ENCODE measurements around the gene SPATA20. TPM values are rescaled to one million over a fixed set of nuclear protein-coding genes. Genes with fewer than 3 reads are reported as not detected.

The SPATA20 gene
- total and polyA plus RNA-seq, 2 of the 8 experiments (the other 6 are each of a cell fraction or from before 2014, with no cell fraction given) = 16.2 to 17.5 TPM

GRCh38 chr17:50584116-50584515 is 37.1 kb downstream of the SPATA20 start (continued):
- no peak for TF ChIP-seq EZH2 (IDR thresholded peaks at IDR 0.05; ENCODE audit: low read depth, low read length, severe bottlenecking)
